Neural progenitor cell (in vitro differentiated cells): ENCODE measurements around the gene CUEDC1.

Experiments used
- EZH2phosphoT487 ChIP-seq: fragments of 200-600 bp; sonication (generic); IDR thresholded peaks from 2 replicates; pipeline ENCODE4 v1.6.1; 2017; ENCODE audit warnings: antibody characterized with exemption
- TF ChIP-seq, protein P1 (sequence below): fragments of 200-600 bp; sonication (generic); IDR thresholded peaks from 2 replicates; pipeline ENCODE4 v1.5.1; 2017; ENCODE audit warnings: antibody characterized with exemption, mild to moderate bottlenecking

DNA sequence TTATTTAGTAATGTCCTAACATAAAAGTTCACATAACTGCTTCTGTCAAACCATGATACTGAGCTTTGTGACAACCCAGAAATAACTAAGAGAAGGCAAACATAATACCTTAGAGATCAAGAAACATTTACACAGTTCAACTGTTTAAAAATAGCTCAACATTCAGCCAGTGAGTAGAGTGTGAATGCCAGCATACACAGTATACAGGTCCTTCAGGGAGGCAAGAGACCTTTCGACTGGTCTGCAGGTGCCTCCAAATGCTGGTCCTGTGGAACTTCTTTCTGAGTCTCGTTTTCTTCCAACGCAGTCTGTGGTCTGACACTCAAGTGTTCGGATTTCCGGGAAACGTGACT lies 115.7 kb downstream of the CUEDC1 start:
- TF ChIP-seq, protein P1, sequence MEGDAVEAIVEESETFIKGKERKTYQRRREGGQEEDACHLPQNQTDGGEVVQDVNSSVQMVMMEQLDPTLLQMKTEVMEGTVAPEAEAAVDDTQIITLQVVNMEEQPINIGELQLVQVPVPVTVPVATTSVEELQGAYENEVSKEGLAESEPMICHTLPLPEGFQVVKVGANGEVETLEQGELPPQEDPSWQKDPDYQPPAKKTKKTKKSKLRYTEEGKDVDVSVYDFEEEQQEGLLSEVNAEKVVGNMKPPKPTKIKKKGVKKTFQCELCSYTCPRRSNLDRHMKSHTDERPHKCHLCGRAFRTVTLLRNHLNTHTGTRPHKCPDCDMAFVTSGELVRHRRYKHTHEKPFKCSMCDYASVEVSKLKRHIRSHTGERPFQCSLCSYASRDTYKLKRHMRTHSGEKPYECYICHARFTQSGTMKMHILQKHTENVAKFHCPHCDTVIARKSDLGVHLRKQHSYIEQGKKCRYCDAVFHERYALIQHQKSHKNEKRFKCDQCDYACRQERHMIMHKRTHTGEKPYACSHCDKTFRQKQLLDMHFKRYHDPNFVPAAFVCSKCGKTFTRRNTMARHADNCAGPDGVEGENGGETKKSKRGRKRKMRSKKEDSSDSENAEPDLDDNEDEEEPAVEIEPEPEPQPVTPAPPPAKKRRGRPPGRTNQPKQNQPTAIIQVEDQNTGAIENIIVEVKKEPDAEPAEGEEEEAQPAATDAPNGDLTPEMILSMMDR: no peak
- no peak for TF ChIP-seq EZH2phosphoT487
